Activated T-cell treated with anti-CD3 and anti-CD28 coated beads for 24 hours (primary cell): ENCODE measurements around the gene TWSG1.
"Not testable (repeated sequence)": the region's sequence is repeated elsewhere in the genome, so short reads cannot be mapped to it uniquely, and the experiment has no call there.

Source experiments
- DNase-seq: peaks from one replicate; pipeline ENCODE4 v3.0.0-alpha.2; 2020; ENCODE audit warnings: low read depth

Gene TWSG1

DNA sequence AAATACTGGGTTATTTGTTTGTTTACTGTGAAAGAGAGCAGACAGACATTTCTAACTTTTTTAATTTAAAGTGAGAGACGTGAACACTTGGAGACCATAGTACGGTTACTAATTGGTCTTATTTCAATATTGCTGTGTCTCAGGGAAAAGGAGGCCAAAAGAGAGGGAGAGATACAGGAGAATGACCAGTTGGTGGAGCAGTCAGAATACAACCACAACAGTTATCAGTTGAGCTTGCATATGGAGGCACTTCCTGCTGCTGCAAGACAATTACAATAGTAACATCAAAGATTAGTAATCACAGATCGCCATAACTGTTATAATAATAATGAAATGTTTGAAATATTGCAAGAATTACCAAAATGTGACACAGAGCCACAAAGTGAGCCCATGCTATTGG, 58.2 kb downstream of the TWSG1 start:
- no peak for DNase-seq

DNA sequence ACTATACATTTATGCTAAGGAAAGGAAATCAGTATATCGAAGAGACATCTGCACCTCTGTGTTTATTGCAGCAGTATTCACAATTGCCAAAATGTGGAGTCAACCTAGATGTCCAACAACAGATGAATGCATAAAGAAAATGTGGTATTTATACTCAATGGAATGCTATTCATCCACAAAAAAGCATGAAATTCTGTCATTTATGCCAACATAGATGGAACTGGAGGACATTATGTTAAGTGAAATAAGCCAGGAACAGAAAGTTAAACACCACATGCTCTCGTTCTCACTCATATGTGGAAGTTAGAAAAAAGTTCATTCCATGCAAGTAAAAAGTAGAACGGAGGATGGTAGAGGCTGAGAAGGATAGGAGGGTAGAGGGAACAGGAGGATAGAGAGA, 59.5 kb downstream of the TWSG1 start:
- no peak for DNase-seq

DNA sequence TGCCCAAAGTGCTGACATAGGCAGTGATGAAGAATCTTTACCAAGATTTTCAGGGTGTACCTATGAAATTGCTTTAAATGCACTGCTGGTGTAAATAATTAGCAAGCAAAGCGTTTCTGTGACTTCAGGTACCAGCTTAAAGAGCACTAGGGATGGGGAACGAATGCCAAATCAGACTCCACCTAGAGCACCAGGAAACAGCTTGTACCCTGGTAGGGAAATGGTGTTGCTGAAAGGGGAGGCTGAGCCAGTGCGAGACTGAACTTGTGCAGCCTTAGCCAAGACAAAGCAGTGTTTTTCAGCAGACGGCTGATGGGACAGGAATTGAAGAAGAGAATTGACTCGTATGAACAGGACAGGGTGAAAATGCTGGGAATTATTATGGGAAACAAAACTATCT, 65.6 kb downstream of the TWSG1 start:
- DNase-seq = no peak

DNA sequence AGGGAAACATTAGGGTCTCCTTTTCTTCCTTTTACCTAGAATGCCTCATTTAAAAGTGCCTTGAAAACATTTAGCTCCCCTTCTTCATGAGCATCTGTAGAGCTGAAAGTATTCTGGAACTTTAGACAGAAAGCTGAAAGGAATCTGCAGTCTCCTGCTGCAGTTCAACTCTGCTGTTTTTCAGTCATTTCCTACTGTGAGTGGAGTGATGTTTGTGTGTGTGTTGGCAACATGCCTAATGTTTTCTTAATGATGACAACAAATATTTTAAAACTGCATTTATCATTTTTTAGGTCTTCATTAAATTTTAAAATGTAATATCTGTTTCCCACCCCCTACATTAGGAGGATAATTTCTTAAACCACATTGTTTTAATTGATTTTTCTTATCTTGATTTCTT, 66.6 kb downstream of the TWSG1 start:
- no peak for DNase-seq

DNA sequence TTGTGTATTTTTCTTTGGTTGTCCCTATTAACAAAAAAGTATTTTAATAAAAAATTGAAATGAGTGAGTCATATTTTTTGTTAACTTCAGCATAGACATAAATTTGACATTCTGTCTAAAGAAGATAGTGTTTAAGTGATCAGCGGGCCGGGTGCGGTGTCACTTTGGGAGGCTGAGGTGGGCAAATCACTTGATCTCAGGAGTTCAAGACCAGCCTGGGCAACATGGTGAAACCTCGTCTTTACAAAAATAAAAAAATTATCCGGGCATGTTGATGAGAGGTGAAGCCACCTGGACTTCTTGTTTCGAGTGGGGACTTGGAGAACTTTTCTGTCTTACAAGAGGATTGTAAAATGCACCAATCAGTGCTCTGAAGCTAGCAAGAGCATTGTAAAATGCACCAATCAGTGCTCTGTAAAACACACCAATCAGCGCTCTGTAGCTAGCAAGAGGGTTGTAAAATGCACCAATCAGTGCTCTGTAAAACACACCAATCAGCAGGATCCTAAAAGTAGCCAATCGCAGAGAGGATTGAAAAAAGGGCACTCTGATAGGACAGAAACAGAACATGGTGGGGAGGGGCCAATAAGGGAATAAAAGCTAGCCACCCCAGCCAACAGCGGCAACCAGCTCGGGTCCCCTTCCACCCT, 67.9 kb downstream of the TWSG1 start:
- DNase-seq = not testable (repeated sequence)

DNA sequence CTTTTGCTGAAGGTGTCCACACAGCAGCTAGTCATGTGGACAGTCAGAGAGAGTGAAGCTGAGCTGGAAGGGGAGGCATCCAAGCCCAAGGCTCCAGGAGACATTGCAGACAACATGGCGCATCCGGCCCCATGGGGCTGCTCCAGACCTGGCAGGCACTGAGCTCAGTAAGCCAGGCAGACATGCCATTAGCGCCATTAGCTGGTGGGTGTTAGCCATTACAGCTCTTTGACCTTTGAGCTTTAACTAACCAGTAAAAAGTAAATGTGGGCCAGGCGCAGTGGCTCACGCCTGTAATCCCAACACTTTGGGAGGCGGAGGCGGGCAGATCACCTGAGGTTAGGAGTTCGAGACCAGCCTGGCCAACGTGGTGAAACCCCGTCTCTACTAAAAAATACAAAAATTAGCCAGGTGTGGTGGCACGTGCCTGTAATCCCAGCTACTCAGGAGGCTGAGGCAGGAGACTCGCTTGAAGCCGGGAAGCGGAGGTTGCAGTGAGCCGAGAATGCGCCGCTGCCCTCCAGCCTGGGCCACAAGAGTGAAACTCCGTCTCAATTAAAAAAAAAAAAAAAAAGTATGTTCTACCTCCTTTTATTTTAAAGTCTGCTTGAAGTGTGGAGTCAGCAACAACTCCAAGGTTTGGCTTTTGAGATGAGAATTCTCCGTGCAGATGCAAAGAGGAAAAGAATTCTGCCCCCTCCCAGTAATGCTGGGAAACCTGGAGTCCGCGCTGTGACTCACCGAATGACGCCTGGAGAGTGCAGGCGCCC, 69.4 kb downstream of the TWSG1 start:
- no peak for DNase-seq

DNA sequence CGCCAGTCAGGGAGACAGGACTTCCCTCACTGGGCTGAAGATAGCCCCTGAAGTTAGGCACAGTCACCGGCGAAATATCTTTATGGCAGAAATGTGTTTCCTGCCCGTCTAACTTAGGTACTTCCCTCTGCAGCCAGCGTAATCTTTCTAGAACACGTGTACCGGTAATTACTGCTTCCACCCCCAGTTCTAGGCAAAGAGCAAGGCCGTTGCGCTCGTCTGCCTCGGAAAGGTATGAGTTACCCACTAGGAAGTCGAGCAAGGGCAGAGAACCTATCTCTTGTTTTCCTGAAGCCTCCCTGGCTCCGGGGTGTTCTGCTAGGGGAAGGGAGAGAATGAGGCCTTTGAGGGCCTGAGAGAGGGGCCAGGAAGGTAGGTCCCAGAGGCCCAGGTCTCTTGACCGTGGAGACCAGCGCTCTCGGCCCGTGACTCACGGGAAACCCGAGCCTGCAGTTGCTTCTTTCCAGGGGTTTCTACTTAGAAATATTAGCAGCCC, 70.0 kb downstream of the TWSG1 start:
- DNase-seq = peak; percentile 8

DNA sequence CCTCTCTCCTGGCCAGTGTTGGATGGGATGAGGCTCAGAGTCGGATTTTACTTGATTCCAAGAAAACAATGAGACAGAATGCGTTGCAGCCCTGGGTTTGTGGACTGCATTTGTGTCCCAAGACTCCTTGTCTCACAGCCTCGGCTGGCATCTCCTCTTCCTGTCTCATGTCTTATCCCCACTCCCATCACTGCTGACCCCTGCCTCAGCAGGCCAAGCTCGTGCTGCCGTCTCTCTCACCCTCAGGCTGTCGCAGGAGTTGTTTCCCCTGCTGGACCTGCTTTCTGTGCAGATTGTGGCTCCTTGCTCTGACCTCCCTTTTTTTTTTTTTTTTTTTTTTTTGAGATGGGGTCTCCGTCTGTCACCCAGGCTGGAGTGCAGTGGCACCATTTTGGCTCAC, 70.6 kb downstream of the TWSG1 start:
- no peak for DNase-seq

DNA sequence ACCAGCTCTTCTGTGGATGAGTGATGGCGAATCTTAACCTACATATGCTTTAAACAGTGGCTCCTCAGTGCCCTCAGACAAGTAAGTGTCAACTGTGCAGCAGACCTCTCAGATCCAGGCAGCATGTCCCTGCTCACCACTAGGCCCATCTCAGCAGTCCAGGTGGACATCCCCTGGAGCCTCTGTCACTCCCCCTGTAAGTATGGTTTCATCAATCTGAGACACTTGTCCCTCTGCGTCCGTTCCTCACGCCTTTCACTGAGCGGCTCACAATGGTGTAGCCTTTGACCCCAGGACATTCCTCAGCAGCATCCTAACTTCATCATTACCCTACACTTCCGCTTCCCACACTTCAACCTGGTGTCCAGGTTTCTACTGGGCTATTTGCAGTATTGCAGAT, 71.4 kb downstream of the TWSG1 start:
- DNase-seq = no peak

DNA sequence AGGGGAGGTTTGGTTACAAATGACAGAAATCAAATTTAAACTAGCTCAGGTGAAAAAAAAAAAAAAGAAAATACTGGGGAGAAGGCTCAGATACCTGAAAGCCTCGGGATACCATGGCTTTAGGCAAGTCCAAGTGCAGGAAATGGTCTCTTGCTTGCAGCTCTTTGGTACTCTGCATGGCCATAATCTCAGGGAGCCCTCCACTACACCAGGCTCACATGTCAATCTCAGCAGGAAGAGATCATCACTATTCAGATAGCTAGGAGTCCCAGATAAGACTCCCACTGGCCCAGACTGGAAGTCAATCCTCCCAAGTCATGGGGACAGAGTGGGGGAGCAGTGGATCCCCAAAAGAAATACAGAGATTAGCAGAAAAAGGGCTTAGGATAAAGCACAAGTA, 75.9 kb downstream of the TWSG1 start:
- DNase-seq = no peak

DNA sequence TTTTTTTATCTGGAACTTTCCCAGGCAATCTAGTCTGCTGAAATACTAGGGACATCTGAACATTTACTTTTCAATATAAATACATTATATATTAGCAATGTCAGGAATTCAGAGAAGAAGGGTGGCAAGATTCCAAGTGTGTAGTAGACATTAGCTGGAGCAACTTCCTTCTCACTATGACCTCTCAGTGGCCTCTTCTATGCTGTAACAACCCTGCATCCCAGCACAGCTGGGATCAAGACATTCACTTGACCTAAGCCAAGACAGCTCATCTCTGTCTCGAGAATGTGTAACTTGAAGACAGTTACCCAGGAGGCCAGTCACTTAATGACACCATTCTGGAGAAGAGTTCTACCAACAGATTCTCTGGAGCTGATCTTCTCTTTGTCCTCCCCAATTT, 79.0 kb downstream of the TWSG1 start:
- DNase-seq = no peak

DNA sequence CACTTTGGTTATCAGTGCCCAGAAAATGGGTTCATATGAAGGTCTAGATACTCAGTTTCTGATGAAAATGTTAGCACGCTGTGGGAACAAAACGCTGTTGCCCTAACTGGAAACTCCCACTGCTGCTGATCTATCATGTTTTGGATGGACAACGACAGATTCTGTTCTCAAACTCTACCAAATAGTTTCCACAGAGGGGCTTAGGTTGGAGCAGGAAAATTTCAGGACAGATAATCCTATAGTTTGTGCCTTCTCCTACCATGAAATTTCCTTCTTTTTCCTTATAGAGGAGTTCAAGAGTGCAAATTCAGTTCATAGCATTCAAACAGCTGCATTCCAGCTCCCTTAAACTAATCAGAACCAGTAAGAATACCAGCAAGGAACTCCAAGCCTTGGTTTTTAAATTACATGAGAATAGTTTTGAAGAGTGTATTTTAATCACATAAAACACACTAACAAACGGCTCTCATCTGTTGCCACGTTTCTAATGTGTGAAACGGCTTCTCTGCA, 82.0 kb downstream of the TWSG1 start:
- no peak for DNase-seq

DNA sequence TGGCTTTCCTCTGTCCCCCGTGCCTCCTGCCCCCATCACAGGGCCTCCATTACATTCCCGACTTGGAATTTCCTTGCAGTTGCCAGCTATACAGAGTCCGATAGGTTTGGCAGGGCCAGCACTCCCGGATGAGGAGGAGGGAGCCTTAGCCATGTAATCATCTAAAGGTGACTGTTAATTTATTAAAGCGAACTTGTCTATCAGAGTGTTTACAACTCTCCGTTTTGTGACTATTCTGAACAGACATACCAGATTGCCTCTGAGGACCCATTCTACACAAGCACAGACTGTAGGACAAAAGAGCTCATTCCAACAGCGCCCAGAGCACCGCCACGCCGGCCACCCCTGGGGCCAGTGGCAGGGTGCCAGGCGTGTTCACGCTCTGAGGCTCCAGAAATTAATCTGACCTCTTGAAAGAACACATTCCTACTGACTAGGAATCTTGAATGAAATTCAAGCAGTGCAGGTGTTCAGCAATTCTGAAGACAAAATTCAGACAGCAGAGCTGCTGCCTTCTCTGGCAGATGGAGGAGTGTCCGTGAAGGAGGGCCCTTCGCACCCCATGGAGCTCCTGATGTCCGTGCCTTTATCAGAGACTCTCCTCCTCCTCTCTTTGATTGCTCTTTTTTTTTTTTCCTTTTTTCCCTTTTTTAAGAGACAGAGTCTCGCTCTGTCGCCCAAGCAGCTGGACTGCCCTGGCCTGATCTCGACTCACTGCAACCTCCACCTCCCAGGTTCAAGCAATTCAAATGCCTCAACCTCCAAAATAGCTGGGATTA, 82.7 kb downstream of the TWSG1 start:
- DNase-seq = no peak

DNA sequence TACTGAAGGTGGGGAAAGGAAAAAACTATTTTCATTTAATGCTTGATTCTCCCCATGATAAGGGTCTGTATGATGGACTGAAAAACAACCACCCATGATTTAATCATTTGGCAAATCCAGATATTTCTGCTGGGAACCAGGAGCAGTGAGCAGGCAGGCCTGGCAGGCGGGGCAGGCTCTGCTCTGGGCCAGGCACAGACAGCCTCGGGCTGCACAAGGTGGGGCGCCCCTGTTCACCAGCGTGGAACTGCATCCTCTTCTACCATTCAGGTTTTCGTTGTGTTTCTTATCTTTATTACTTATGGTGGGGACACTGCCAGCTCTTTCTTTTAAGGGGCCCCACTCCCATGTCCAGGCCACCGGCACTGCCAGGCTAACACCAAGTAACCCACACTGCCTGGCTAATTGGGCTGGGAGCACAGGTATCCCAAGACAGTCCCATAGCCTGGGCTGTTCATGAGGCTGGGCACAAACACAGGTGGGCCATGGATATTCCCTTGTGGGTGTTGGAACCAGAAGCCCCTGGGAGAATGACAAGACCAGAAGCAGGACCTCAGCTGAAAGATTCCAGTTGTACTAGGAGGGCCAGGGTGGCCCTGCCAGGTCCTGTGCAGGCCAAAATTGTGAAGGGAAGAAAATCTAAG, 83.6 kb downstream of the TWSG1 start:
- DNase-seq = no peak

DNA sequence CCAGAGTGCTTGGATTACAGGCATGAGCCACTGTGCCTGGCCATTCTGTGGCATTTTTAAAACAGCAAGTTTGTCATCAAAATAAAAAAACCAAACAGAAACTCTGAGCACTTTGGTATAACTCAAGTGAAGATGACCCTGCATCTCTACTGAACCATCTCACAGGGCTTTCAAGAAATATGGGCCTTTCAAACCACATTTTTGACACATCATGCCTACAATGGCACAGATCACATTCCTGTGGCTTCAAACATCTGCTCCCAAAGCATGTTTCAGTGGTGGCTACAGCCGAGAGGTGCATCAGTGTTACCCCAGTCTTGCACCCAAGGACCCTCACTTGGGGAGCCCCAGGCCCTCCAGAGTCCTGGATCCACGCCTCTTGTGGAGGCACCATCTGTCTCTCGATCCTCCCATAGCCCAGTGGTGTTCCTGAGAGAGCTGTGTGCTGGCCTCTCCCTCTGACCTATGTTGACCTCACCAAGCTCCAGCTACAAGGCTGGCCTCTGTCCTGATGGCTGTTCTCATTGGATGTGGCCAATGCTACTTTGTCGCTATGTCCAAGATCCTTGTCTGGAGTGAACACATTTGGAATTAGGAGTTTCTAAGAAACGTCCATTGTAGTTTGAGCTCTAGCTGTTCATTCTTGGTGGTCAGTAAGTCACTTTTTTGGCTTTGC, 85.5 kb downstream of the TWSG1 start:
- no peak for DNase-seq

DNA sequence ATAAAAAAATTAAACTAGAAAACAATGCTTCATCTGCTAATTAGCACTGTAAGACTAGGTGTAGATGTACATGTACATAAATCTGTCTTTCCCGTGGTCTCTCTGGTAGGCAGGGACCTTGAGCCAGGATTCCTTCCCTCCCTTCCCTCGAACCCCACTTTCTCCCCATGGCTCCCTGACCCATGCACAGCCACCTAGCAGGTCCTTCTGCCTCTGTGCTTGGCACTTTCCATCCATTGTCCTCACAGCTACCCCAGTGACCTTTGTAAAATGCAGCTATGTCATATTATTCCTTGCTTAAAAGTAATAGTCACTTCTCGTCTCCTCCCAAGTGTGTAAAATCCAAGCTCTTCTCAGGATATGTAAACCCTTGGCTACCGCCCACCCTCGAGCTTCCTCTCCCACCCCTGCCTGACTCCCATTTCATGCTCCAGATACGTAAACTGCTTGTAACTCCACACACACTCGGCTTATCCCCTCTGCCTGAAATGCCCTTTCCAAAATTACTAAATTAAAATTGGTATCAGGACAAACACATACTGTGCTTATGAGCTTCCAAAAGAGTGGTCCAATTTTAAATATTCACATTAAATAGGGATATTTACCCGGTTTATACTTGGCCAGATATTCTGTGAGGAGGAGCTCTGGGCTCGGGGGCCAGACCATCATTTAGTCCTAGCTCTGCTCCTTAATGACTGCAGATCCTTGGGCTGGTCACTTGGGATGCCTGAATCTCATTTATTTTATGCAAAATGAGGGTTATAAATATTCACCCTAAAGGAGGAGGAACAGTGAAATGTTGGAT, 86.7 kb downstream of the TWSG1 start:
- no peak for DNase-seq

DNA sequence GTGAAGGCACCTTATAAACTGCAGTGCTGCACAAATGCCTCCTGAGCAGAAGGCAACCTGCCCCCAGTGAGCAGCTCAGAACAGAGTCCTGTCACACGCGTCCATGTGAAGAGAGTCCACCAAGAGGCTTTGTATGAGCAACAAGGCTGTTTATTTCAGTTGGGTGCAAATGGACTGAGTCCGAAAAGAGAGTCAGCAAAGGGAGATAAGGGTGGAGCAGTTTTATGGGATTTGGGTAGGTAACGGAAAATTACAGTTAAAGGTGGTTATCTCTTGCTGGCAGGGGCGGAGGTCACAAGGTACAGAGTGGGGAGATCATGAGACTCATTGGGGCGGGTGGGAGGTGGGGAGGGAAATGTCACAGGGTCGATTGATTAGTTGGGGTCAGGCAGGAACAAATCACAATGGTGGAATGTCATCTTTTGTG, 87.3 kb downstream of the TWSG1 start:
- DNase-seq = no peak

DNA sequence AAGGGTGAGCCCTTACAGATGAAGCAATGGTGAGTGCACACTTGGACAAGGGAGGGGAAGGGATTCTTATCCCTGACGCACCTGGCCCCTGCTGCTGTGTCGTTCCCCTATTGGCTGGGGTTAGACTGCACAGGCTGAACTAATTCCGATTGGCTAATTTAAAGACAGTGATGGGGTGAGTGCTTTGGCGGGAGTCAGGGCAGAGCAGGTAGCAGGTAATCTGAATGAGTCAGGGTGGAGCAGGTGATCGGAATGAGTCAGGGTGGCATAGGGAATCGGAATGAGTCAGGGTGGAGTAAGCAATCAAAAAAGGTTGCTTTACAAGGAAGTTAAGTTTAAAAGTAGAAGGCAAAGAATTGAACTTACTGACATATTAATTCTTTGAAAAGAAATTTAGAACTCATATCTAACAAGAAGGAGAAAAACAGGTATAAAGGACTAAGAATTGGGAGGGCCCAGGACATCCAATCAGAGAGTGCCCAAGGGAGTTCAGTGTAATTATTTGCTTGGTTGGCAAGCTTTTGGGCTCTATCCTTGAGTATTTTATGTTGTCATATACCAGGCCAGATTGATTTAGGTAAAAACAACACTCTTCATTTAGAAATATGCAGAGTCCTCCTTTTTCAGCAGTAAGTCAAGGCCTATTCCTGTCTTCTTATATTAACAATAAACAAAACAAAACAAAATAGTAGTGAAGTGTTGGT, 88.4 kb downstream of the TWSG1 start:
- no peak for DNase-seq

DNA sequence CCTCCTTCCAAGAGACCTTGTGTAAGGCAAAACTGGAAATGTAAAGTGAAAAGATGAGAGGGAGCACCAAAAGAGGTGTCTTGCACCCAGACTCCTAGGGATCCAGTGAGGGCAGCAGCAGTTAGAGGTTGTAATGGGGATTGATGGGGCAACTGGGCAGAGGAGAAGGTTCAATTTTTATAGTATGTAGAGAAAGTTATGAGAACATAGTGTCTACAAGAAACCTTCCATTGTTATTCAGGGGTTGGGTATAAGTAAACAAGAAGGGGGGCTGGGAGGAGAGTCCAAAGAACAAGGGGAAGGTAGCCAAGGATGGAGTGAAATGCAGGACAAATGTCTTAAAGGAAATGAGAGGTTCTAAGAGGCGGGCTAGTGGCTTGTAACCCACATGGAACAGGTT, 89.1 kb downstream of the TWSG1 start:
- not testable (repeated sequence) for DNase-seq

DNA sequence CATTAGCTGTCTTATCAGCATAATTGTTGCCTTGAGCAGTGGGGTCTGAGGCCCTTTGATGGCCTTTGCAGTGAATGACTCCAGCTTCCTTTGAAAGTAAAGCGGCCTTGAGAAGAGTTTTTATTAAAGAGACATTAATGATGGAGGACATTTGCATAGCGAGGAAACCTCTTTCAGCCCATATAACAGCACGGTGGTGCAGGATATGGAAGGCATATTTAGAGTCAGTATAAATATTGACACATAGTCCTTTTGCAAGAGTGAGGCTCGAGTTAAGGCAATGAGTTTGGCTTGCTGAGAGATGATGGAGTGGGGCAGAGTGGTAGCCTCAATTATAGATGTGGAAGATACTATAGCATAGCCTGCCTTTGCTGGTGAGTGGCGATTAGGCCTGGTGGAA, 89.7 kb downstream of the TWSG1 start:
- not testable (repeated sequence) for DNase-seq
